ENCODE results near the gene ZNF83. TPM values are rescaled to one million over a fixed set of nuclear protein-coding genes. Genes with fewer than 3 reads are reported as not detected.

ZNF83 gene
- total RNA-seq, 1 donor from 2014 or later, result 132 TPM

DNA sequence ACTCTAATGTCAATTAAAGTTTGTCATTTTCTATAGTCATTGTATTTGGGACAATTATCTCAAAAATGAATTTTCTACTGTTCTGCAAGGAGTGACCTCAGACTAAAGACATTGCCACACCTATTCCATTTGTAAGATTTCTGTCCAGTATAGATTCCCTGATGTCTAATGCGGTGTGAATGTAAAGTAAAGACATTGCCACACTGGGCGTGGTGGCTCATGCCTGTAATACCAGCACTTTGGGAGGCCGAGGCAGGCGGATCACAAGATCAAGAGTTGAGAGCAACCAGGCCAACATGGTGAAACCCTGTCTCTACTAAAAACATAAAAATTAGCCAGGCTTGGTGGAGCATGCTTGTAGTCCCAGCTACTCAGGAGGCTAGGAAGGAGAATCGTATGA is 13.8 kb upstream of the ZNF83 start:
- Histone ChIP-seq H3K4me3 (ENCODE audit: low read depth, low read length) (no peak overlapping the region), H3K27me3 (ENCODE audit: control insufficient read depth, insufficient read depth, low read length) (no peaks in the 10 kb centered on the region), H3K36me3 (ENCODE audit: control insufficient read depth, insufficient read depth, low read length) (peaks cover 4% of the 10 kb centered on the region)
- TF ChIP-seq, protein P1, sequence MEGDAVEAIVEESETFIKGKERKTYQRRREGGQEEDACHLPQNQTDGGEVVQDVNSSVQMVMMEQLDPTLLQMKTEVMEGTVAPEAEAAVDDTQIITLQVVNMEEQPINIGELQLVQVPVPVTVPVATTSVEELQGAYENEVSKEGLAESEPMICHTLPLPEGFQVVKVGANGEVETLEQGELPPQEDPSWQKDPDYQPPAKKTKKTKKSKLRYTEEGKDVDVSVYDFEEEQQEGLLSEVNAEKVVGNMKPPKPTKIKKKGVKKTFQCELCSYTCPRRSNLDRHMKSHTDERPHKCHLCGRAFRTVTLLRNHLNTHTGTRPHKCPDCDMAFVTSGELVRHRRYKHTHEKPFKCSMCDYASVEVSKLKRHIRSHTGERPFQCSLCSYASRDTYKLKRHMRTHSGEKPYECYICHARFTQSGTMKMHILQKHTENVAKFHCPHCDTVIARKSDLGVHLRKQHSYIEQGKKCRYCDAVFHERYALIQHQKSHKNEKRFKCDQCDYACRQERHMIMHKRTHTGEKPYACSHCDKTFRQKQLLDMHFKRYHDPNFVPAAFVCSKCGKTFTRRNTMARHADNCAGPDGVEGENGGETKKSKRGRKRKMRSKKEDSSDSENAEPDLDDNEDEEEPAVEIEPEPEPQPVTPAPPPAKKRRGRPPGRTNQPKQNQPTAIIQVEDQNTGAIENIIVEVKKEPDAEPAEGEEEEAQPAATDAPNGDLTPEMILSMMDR (IDR thresholded peaks at IDR 0.05; ENCODE audit: insufficient read depth, low read length, severe bottlenecking), result no peak
- FAIRE-seq (no peak), DNase-seq (ENCODE audit: low read depth) (no peak)

- no peak for FAIRE-seq
- no peaks in the 10 kb centered on the region for H3K27me3 ChIP-seq (ENCODE audit: control insufficient read depth, insufficient read depth, low read length)
- H3K36me3 ChIP-seq (ENCODE audit: control insufficient read depth, insufficient read depth, low read length), result no peaks in the 10 kb centered on the region
- DNase-seq (ENCODE audit: low read depth), result peak; percentile 27
- TF ChIP-seq, protein P1 (IDR thresholded peaks at IDR 0.05; ENCODE audit: insufficient read depth, low read length, severe bottlenecking), result no peak
- H3K4me3 ChIP-seq (ENCODE audit: low read depth, low read length), result no peak overlapping the region
These were observed 10.3 kb upstream of the ZNF83 start for GRCh38 chr19:52648336-52649016.

- Histone ChIP-seq H3K4me3 (ENCODE audit: low read depth, low read length) (no peak overlapping the region), H3K36me3 (ENCODE audit: control insufficient read depth, insufficient read depth, low read length) (no peaks in the 10 kb centered on the region), H3K27me3 (ENCODE audit: control insufficient read depth, insufficient read depth, low read length) (no peaks in the 10 kb centered on the region)
- no peak for FAIRE-seq
- TF ChIP-seq, protein P1 (IDR thresholded peaks at IDR 0.05; ENCODE audit: insufficient read depth, low read length, severe bottlenecking), result no peak
- no peak for DNase-seq (ENCODE audit: low read depth)
These were observed 8.5 kb upstream of the ZNF83 start for GRCh38 chr19:52646571-52647217.

- TF ChIP-seq, protein P1 (IDR thresholded peaks at IDR 0.05; ENCODE audit: insufficient read depth, low read length, severe bottlenecking), result no peak
- H3K36me3 ChIP-seq (ENCODE audit: control insufficient read depth, insufficient read depth, low read length), result no peaks in the 10 kb centered on the region
- DNase-seq (ENCODE audit: low read depth) (no peak), FAIRE-seq (no peak)
- H3K4me3 ChIP-seq (ENCODE audit: low read depth, low read length), result no peak overlapping the region
- no peaks in the 10 kb centered on the region for H3K27me3 ChIP-seq (ENCODE audit: control insufficient read depth, insufficient read depth, low read length)
These were observed 2.8 kb upstream of the ZNF83 start for GRCh38 chr19:52640916-52641315.

DNA sequence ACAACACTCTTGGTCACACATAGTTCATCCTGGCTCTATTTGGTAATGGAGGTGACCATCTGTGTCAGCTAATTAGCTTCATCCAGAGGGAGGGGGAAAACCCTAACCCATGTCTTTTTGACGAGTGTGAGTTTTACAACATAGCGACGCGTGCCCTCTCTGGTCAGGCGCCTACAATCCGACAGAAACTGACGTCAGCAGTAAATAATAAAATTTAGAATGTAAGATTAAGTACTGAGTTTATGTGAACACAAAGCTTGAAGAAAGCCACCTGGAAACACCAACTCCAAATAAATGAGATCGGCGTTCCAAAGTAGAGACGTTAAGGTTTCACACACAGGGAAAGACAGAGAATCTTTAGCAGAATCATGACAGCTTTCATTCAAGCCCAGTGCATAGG is 1.8 kb upstream of the ZNF83 start:
- Histone ChIP-seq H3K27me3 (ENCODE audit: control insufficient read depth, insufficient read depth, low read length) (no peaks in the 10 kb centered on the region), H3K36me3 (ENCODE audit: control insufficient read depth, insufficient read depth, low read length) (no peaks in the 10 kb centered on the region), H3K4me3 (ENCODE audit: low read depth, low read length) (no peak overlapping the region)
- TF ChIP-seq, protein P1 (IDR thresholded peaks at IDR 0.05; ENCODE audit: insufficient read depth, low read length, severe bottlenecking), result no peak
- FAIRE-seq, result no peak
- no peak for DNase-seq (ENCODE audit: low read depth)

Measured in bronchial epithelial cell (primary cell).